Lower lobe of right lung (tissue), 2 donors: ENCODE data around the gene AP5B1. TPM values are rescaled to one million over a fixed set of nuclear protein-coding genes. Genes with fewer than 3 reads are reported as not detected.

ENCODE experiments used
- ATAC-seq, 2 donors: fragments of 200-7000 bp; cut with Tn5 transposase; one replicate each; pipeline ENCODE4 v1.9.1; 2020 to 2022; ENCODE audit warnings: mild to moderate bottlenecking in 2 of 2, moderate library complexity in 2 of 2
- DNase-seq: peaks from one replicate; pipeline ENCODE4 v3.0.0-alpha.2; 2020
- H3K27ac ChIP-seq: fragments of 200-600 bp; one replicate; pipeline ENCODE4 v1.8.0; 2022
- H3K27me3 ChIP-seq: fragments of 200-600 bp; one replicate; pipeline ENCODE4 v1.8.0; 2022; ENCODE audit warnings: low read depth
- H3K36me3 ChIP-seq: fragments of 200-600 bp; one replicate; pipeline ENCODE4 v1.8.0; 2022; ENCODE audit warnings: mild to moderate bottlenecking
- H3K4me1 ChIP-seq: fragments of 200-600 bp; one replicate; pipeline ENCODE4 v1.8.0; 2022
- H3K4me3 ChIP-seq: fragments of 200-600 bp; one replicate; pipeline ENCODE4 v1.8.0; 2022; ENCODE audit warnings: mild to moderate bottlenecking
- H3K9me3 ChIP-seq: fragments of 200-600 bp; one replicate; pipeline ENCODE4 v1.8.0; 2022
- CTCF ChIP-seq: fragments of 200-600 bp; IDR thresholded peaks from one replicate; pipeline ENCODE4 v1.8.0; 2022; ENCODE audit warnings: antibody characterized with exemption, mild to moderate bottlenecking
- intact Hi-C: fragments of 100-400 bp; cut with DNase I; formaldehyde crosslinking; loops from one replicate; pipeline ENCODE4 v1.11.0; 2022
- total RNA-seq: library from RNA; stranded (reverse); fragmentation: NEBNext Ultra II Directional; extraction: Animal tissue kit (Norgen Biotek cat#: 25700); gene quantifications from one replicate; pipeline ENCODE4 v1.2.1, GENCODE V29; 2021
- donor health status: DM: no; HTN: yes; CAD: no; lungs with severe emphysema.

The AP5B1 gene
- total RNA-seq, 1 donor from 2014 or later, result 46.3 TPM

- ATAC-seq, result peak; percentile 61 to 71
- no peak for TF ChIP-seq CTCF
- Histone ChIP-seq H3K27me3 (no peaks in the 10 kb centered on the region), H3K4me3 (no peak overlapping the region), H3K27ac (peak overlapping the region; percentile 31), H3K36me3 (no peaks in the 10 kb centered on the region), H3K9me3 (no peaks in the 10 kb centered on the region), H3K4me1 (peaks cover 16% of the 10 kb centered on the region)
- DNase-seq, result peak; percentile 73
- intact Hi-C loops, result no loop called here
Observed at GRCh38 chr11:65814131-65814985, 33.6 kb upstream of the AP5B1 start.

GRCh38 chr11:65811764-65812475 lies 31.1 kb upstream of the AP5B1 start:
- Histone ChIP-seq H3K27ac (no peak overlapping the region), H3K27me3 (no peaks in the 10 kb centered on the region), H3K4me1 (peaks cover 8% of the 10 kb centered on the region), H3K36me3 (no peaks in the 10 kb centered on the region), H3K9me3 (no peaks in the 10 kb centered on the region), H3K4me3 (no peak overlapping the region)
- intact Hi-C loops, result no loop called here
- no peak for TF ChIP-seq CTCF
- DNase-seq (peak; percentile 76), ATAC-seq (peak; percentile 60 to 61)

GRCh38 chr11:65810046-65810868 lies 29.5 kb upstream of the AP5B1 start:
- no peaks in the 10 kb centered on the region for H3K36me3 ChIP-seq
- intact Hi-C loops, result no loop called here
- H3K4me1 ChIP-seq, result peaks cover 5% of the 10 kb centered on the region
- no peaks in the 10 kb centered on the region for H3K9me3 ChIP-seq
- TF ChIP-seq CTCF, result no peak
- no peak overlapping the region for H3K27ac ChIP-seq
- DNase-seq (peak; percentile 38), ATAC-seq (peak; percentile 31 to 50)
- peaks cover 11% of the 10 kb centered on the region for H3K27me3 ChIP-seq
- no peak overlapping the region for H3K4me3 ChIP-seq

- ATAC-seq, result no peak
Observed at GRCh38 chr11:65809496-65809895, 28.7 kb upstream of the AP5B1 start.

More at GRCh38 chr11:65809496-65809895, 28.7 kb upstream of the AP5B1 start:
- Histone ChIP-seq H3K27ac (no peak overlapping the region), H3K4me1 (peaks cover 5% of the 10 kb centered on the region), H3K27me3 (peaks cover 13% of the 10 kb centered on the region), H3K9me3 (no peaks in the 10 kb centered on the region), H3K4me3 (no peak overlapping the region), H3K36me3 (no peaks in the 10 kb centered on the region)
- no peak for TF ChIP-seq CTCF
- intact Hi-C loops, result no loop called here
- DNase-seq, result peak; percentile 28
